ENCODE measurements around the gene TMEM127.
A peak's percentile ranks its signal among the peaks of the same experiment; 100 is the strongest.

The TMEM127 gene

GRCh38 chr2:96265840-96266679 is at the start of gene TMEM127, which contains the start of gene CIAO1:
Gene TMEM127 (minus strand): TSS chr2:96265997. CDS start chr2:96265381, 616 bp downstream.
Gene CIAO1 (plus strand): TSS chr2:96266225. CDS start chr2:96266351, 126 bp downstream.
- peak; percentile 99 for DNase-seq (ENCODE audit: extremely low spot score)
- POLR2A ChIA-PET, result interaction anchor here (0.5 kb wide), 1 partner anchor 9 kb away, joined by 4 read pairs; no protein-coding TSS in a partner anchor
- CTCF ChIA-PET, result interaction anchor here (1.1 to 3.6 kb wide), 8 partner anchors 12 to 274 kb away, joined by 3 to 18 read pairs (median 4); partner anchors contain the start of genes ANKRD36C and ASTL
- peak; percentile 14 for TF ChIP-seq CTCF (IDR thresholded peaks at IDR 0.05; ENCODE audit: control extremely low read depth, extremely low read depth, low read depth, missing control alignments)

- ChIA-PET POLR2A (no interaction called here), CTCF (interaction anchor here (1.5 kb wide), 1 partner anchor 173 kb away, joined by 4 read pairs; no protein-coding TSS in a partner anchor)
- no peak for DNase-seq (ENCODE audit: extremely low spot score)
- no peak for TF ChIP-seq CTCF (IDR thresholded peaks at IDR 0.05; ENCODE audit: control extremely low read depth, extremely low read depth, low read depth, missing control alignments)
These were observed 49.2 kb upstream of the TMEM127 start for GRCh38 chr2:96315005-96315399.

GRCh38 chr2:96308248-96308647 is 42.5 kb upstream of the TMEM127 start:
- TF ChIP-seq CTCF (IDR thresholded peaks at IDR 0.05; ENCODE audit: control extremely low read depth, extremely low read depth, low read depth, missing control alignments), result no peak
- DNase-seq (ENCODE audit: extremely low spot score), result no peak
- CTCF ChIA-PET, result interaction anchor here (4.9 kb wide), 1 partner anchor 13 kb away, joined by 27 read pairs; no protein-coding TSS in a partner anchor
- POLR2A ChIA-PET, result interaction anchor here (0.7 kb wide), 1 partner anchor 27 kb away, joined by 8 read pairs; the partner anchor contains the start of gene NCAPH

- POLR2A ChIA-PET, result no interaction called here
- CTCF ChIA-PET, result interaction anchor here (1.1 to 4.9 kb wide), 4 partner anchors 10 to 18 kb away, joined by 4 to 27 read pairs (median 5); no protein-coding TSS in a partner anchor
- TF ChIP-seq CTCF (IDR thresholded peaks at IDR 0.05; ENCODE audit: control extremely low read depth, extremely low read depth, low read depth, missing control alignments), result no peak
- no peak for DNase-seq (ENCODE audit: extremely low spot score)
These were observed 40.6 kb upstream of the TMEM127 start for GRCh38 chr2:96306370-96306769.

- DNase-seq (ENCODE audit: extremely low spot score), result no peak
- no peak for TF ChIP-seq CTCF (IDR thresholded peaks at IDR 0.05; ENCODE audit: control extremely low read depth, extremely low read depth, low read depth, missing control alignments)
- ChIA-PET CTCF (interaction anchor here (1.1 to 4.9 kb wide), 4 partner anchors 10 to 18 kb away, joined by 4 to 27 read pairs (median 5); no protein-coding TSS in a partner anchor), POLR2A (interaction anchor here (0.6 kb wide), 1 partner anchor 33 kb away, joined by 3 read pairs; no protein-coding TSS in a partner anchor)
These were observed 40.1 kb upstream of the TMEM127 start for GRCh38 chr2:96305979-96306308.

GRCh38 chr2:96305091-96305978 is 39.5 kb upstream of the TMEM127 start, which contains the start of gene SNRNP200:
Gene SNRNP200 (minus strand): TSS chr2:96305546. CDS start chr2:96305437, 109 bp downstream.
- DNase-seq (ENCODE audit: extremely low spot score), result peak; percentile 92
- POLR2A ChIA-PET, result interaction anchor here (0.6 kb wide), 2 partner anchors 34 to 203 kb away, joined by 3 read pairs; no protein-coding TSS in a partner anchor
- CTCF ChIA-PET, result interaction anchor here (1.1 to 4.9 kb wide), 5 partner anchors 11 to 21 kb away, joined by 3 to 27 read pairs (median 4); no protein-coding TSS in a partner anchor
- no peak for TF ChIP-seq CTCF (IDR thresholded peaks at IDR 0.05; ENCODE audit: control extremely low read depth, extremely low read depth, low read depth, missing control alignments)
